KMS-11 (cell line): Measurements from ENCODE around the gene NRXN3.

Experiments used
- H2AFZ ChIP-seq: fragments of 200-600 bp; sonication (generic); 2 replicates; pipeline ENCODE4 v1.6.1; 2016; ENCODE audit warnings: antibody characterized with exemption, mixed run types, low read depth
- H3K27ac ChIP-seq: fragments of 200-600 bp; sonication (generic); 2 replicates; pipeline ENCODE4 v1.6.1; 2016; ENCODE audit warnings: mild to moderate bottlenecking, mixed run types
- H3K27me3 ChIP-seq: fragments of 200-600 bp; sonication (generic); 2 replicates; pipeline ENCODE4 v1.6.1; 2017; ENCODE audit warnings: mild to moderate bottlenecking, low read depth, mixed run types, moderate library complexity; ENCODE audit not compliant: insufficient read depth
- H3K36me3 ChIP-seq: fragments of 200-600 bp; sonication (generic); 2 replicates; pipeline ENCODE4 v1.6.1; 2017; ENCODE audit warnings: mild to moderate bottlenecking, mixed run types; ENCODE audit not compliant: insufficient read depth
- H3K4me1 ChIP-seq: fragments of 200-600 bp; sonication (generic); 2 replicates; pipeline ENCODE4 v1.6.1; 2016; ENCODE audit warnings: mild to moderate bottlenecking, low read depth, mixed run types; ENCODE audit not compliant: poor library complexity, severe bottlenecking
- H3K4me2 ChIP-seq: fragments of 200-600 bp; sonication (generic); 2 replicates; pipeline ENCODE4 v1.7.0; 2016; ENCODE audit warnings: mild to moderate bottlenecking, mixed run types
- H3K4me3 ChIP-seq: fragments of 200-600 bp; sonication (generic); IDR thresholded peaks from 2 replicates; pipeline ENCODE4 v1.6.1; 2017; ENCODE audit warnings: low read depth, low read length, mixed read lengths; ENCODE audit not compliant: insufficient read depth
- H3K79me2 ChIP-seq: fragments of 200-600 bp; sonication (generic); 2 replicates; pipeline ENCODE4 v1.6.1; 2016; ENCODE audit warnings: low read depth, mixed run types; ENCODE audit not compliant: insufficient read depth
- H3K9ac ChIP-seq: fragments of 200-600 bp; sonication (generic); 2 replicates; pipeline ENCODE4 v1.6.1; 2016; ENCODE audit warnings: mild to moderate bottlenecking, mixed run types
- H4K20me1 ChIP-seq: fragments of 200-600 bp; sonication (generic); 2 replicates; pipeline ENCODE4 v1.6.1; 2016; ENCODE audit warnings: mild to moderate bottlenecking, mixed run types; ENCODE audit not compliant: insufficient read depth
- CTCF ChIP-seq: fragments of 200-600 bp; sonication (generic); conservative IDR thresholded peaks from 2 replicates; pipeline ENCODE4 v1.6.1; 2017; ENCODE audit warnings: low read depth, mild to moderate bottlenecking, antibody characterized with exemption, low read length, moderate library complexity, mixed read lengths

NRXN3 gene

GRCh38 chr14:78355109-78355508 lies 184.9 kb downstream of the NRXN3 start:
- no peak overlapping the region for H3K4me2 ChIP-seq
- H3K27me3 ChIP-seq, result no peaks in the 10 kb centered on the region
- TF ChIP-seq CTCF, result no peak
- H2AFZ ChIP-seq, result no peak overlapping the region
- no peak overlapping the region for H3K27ac ChIP-seq
- no peaks in the 10 kb centered on the region for H3K36me3 ChIP-seq
- no peaks in the 10 kb centered on the region for H4K20me1 ChIP-seq
- H3K9ac ChIP-seq, result no peak overlapping the region
- no peaks in the 10 kb centered on the region for H3K79me2 ChIP-seq
- no peak overlapping the region for H3K4me3 ChIP-seq
- no peaks in the 10 kb centered on the region for H3K4me1 ChIP-seq

- H4K20me1 ChIP-seq, result no peaks in the 10 kb centered on the region
- H3K36me3 ChIP-seq, result no peaks in the 10 kb centered on the region
- H3K9ac ChIP-seq, result no peak overlapping the region
- H3K27ac ChIP-seq, result no peak overlapping the region
- no peaks in the 10 kb centered on the region for H3K79me2 ChIP-seq
- H2AFZ ChIP-seq, result no peak overlapping the region
- H3K4me3 ChIP-seq, result no peak overlapping the region
- no peaks in the 10 kb centered on the region for H3K4me1 ChIP-seq
- TF ChIP-seq CTCF, result no peak
- H3K27me3 ChIP-seq, result no peaks in the 10 kb centered on the region
- no peak overlapping the region for H3K4me2 ChIP-seq
Observed at GRCh38 chr14:78356391-78356790, 186.2 kb downstream of the NRXN3 start.

GRCh38 chr14:78358591-78358990 lies 188.4 kb downstream of the NRXN3 start:
- no peaks in the 10 kb centered on the region for H3K4me1 ChIP-seq
- no peaks in the 10 kb centered on the region for H3K36me3 ChIP-seq
- TF ChIP-seq CTCF, result no peak

GRCh38 chr14:78359581-78359980 lies 189.4 kb downstream of the NRXN3 start:
- Histone ChIP-seq H4K20me1 (no peaks in the 10 kb centered on the region), H3K27ac (no peak overlapping the region)

More at GRCh38 chr14:78358591-78358990, 188.4 kb downstream of the NRXN3 start:
- Histone ChIP-seq H2AFZ (no peak overlapping the region), H4K20me1 (no peaks in the 10 kb centered on the region), H3K9ac (no peak overlapping the region), H3K27me3 (no peaks in the 10 kb centered on the region), H3K79me2 (no peaks in the 10 kb centered on the region), H3K27ac (no peak overlapping the region), H3K4me2 (no peak overlapping the region), H3K4me3 (no peak overlapping the region)

More at GRCh38 chr14:78359581-78359980, 189.4 kb downstream of the NRXN3 start:
- no peak overlapping the region for H2AFZ ChIP-seq
- H3K79me2 ChIP-seq, result no peaks in the 10 kb centered on the region
- H3K4me2 ChIP-seq, result no peak overlapping the region
- no peaks in the 10 kb centered on the region for H3K36me3 ChIP-seq
- no peaks in the 10 kb centered on the region for H3K27me3 ChIP-seq
- no peaks in the 10 kb centered on the region for H3K4me1 ChIP-seq
- H3K9ac ChIP-seq, result no peak overlapping the region
- TF ChIP-seq CTCF, result no peak
- H3K4me3 ChIP-seq, result no peak overlapping the region
